OCI-LY1 (cell line): ENCODE data around the gene FHOD3.

Source experiments
- H2AFZ ChIP-seq: fragments of 200-600 bp; sonication (generic), shearing (Covaris generic); 2 replicates; pipeline ENCODE4 v1.6.0; 2014; ENCODE audit warnings: antibody characterized with exemption, mild to moderate bottlenecking, low read length
- H3F3A ChIP-seq: fragments of 200-600 bp; sonication (generic), shearing (Covaris generic); 2 replicates; pipeline ENCODE4 v1.6.0; 2014; ENCODE audit warnings: mild to moderate bottlenecking, antibody characterized with exemption, low read length, moderate library complexity; ENCODE audit not compliant: insufficient read depth
- H3K27ac ChIP-seq: fragments of 200-600 bp; sonication (generic); 2 replicates; pipeline ENCODE4 v1.5.1; 2014; ENCODE audit warnings: low read length, mixed run types, mild to moderate bottlenecking, low read depth; ENCODE audit not compliant: poor library complexity, severe bottlenecking
- H3K27me3 ChIP-seq: fragments of 200-600 bp; sonication (generic); 2 replicates; pipeline ENCODE4 v1.6.0; 2014; ENCODE audit warnings: antibody characterized with exemption, mild to moderate bottlenecking, low read length, moderate library complexity; ENCODE audit not compliant: insufficient read depth
- H3K36me3 ChIP-seq: fragments of 200-600 bp; sonication (generic); 2 replicates; pipeline ENCODE4 v1.6.1; 2014; ENCODE audit warnings: mild to moderate bottlenecking, antibody characterized with exemption, low read length, moderate library complexity, mixed read lengths; ENCODE audit not compliant: insufficient read depth
- H3K4me1 ChIP-seq: fragments of 200-600 bp; sonication (generic); 2 replicates; pipeline ENCODE4 v1.5.1; 2014; ENCODE audit warnings: mild to moderate bottlenecking, low read length, moderate library complexity; ENCODE audit not compliant: insufficient read depth, severe bottlenecking
- H3K4me2 ChIP-seq: fragments of 200-600 bp; sonication (generic), shearing (Covaris generic); 2 replicates; pipeline ENCODE4 v1.6.1; 2014; ENCODE audit warnings: low read length
- H3K4me3 ChIP-seq: fragments of 200-600 bp; sonication (generic); 2 replicates; pipeline ENCODE4 v1.5.1; 2014; ENCODE audit warnings: low read length, low read depth, mild to moderate bottlenecking, mixed read lengths; ENCODE audit not compliant: poor library complexity, severe bottlenecking
- H3K79me2 ChIP-seq: fragments of 200-600 bp; shearing (Covaris generic); 2 replicates; pipeline ENCODE4 v1.6.1; 2016; ENCODE audit warnings: mixed run types, low read length, mixed read lengths; ENCODE audit not compliant: insufficient read depth
- H3K9ac ChIP-seq: fragments of 200-600 bp; sonication (generic), shearing (Covaris generic); 2 replicates; pipeline ENCODE4 v1.6.1; 2014; ENCODE audit warnings: mild to moderate bottlenecking, low read length, mixed read lengths
- H3K9me2 ChIP-seq: fragments of 200-600 bp; sonication (generic), shearing (Covaris generic); 2 replicates; pipeline ENCODE4 v1.6.1; 2014; ENCODE audit warnings: low read depth, mild to moderate bottlenecking, low read length, mixed read lengths
- H3K9me3 ChIP-seq: fragments of 200-600 bp; shearing (Covaris generic); 2 replicates; pipeline ENCODE4 v1.6.1; 2014; ENCODE audit warnings: low read length, mixed read lengths
- H4K20me1 ChIP-seq: fragments of 200-600 bp; sonication (generic), shearing (Covaris generic); 2 replicates; pipeline ENCODE4 v1.6.0; 2016; ENCODE audit warnings: mild to moderate bottlenecking, low read length; ENCODE audit not compliant: insufficient read depth
- CTCF ChIP-seq: fragments of 200-600 bp; sonication (generic), shearing (Covaris generic); IDR thresholded peaks from 2 replicates; pipeline ENCODE4 v1.5.1; 2017; ENCODE audit warnings: mild to moderate bottlenecking, antibody characterized with exemption, low read length, moderate library complexity, mixed read lengths
- EZH2 ChIP-seq: fragments of 200-600 bp; sonication (generic), shearing (Covaris generic); IDR thresholded peaks from 2 replicates; pipeline ENCODE4 v1.8.0; 2017; ENCODE audit warnings: borderline replicate concordance, mixed run types, mild to moderate bottlenecking, antibody characterized with exemption, low read length, moderate library complexity, mixed read lengths

FHOD3 gene

GRCh38 chr18:36451454-36452251, 154.1 kb downstream of the FHOD3 start:
- Histone ChIP-seq H3F3A (no peaks in the 10 kb centered on the region), H4K20me1 (no peaks in the 10 kb centered on the region), H3K79me2 (no peaks in the 10 kb centered on the region), H3K9me2 (no peaks in the 10 kb centered on the region), H3K36me3 (no peaks in the 10 kb centered on the region), H3K9me3 (no peaks in the 10 kb centered on the region), H3K4me1 (no peaks in the 10 kb centered on the region), H2AFZ (no peak overlapping the region), H3K27me3 (no peaks in the 10 kb centered on the region), H3K9ac (no peak overlapping the region), H3K27ac (no peak overlapping the region), H3K4me2 (no peak overlapping the region), H3K4me3 (no peak overlapping the region)
- no peak for TF ChIP-seq EZH2
- no peak for TF ChIP-seq CTCF

- no peaks in the 10 kb centered on the region for H3K27me3 ChIP-seq
- no peaks in the 10 kb centered on the region for H3K36me3 ChIP-seq
- no peaks in the 10 kb centered on the region for H3K9me3 ChIP-seq
- no peak overlapping the region for H3K9ac ChIP-seq
- no peak for TF ChIP-seq CTCF
- no peak for TF ChIP-seq EZH2
- H3K4me1 ChIP-seq: no peaks in the 10 kb centered on the region
- H3K27ac ChIP-seq: no peak overlapping the region
- H3F3A ChIP-seq: no peaks in the 10 kb centered on the region
- no peak overlapping the region for H3K4me3 ChIP-seq
- H3K9me2 ChIP-seq: no peaks in the 10 kb centered on the region
- no peak overlapping the region for H2AFZ ChIP-seq
- H3K4me2 ChIP-seq: no peak overlapping the region
- no peaks in the 10 kb centered on the region for H4K20me1 ChIP-seq
- H3K79me2 ChIP-seq: no peaks in the 10 kb centered on the region
Observed at GRCh38 chr18:36454245-36454644, 156.7 kb downstream of the FHOD3 start.

GRCh38 chr18:36454848-36455458, 157.4 kb downstream of the FHOD3 start:
- H4K20me1 ChIP-seq: no peaks in the 10 kb centered on the region
- H3K4me2 ChIP-seq: no peak overlapping the region
- TF ChIP-seq EZH2: no peak
- no peak for TF ChIP-seq CTCF
- H3K4me1 ChIP-seq: no peaks in the 10 kb centered on the region
- H3K9me2 ChIP-seq: no peaks in the 10 kb centered on the region
- H3K9ac ChIP-seq: no peak overlapping the region
- H3K9me3 ChIP-seq: no peaks in the 10 kb centered on the region
- no peak overlapping the region for H3K27ac ChIP-seq
- H2AFZ ChIP-seq: no peak overlapping the region
- H3F3A ChIP-seq: no peaks in the 10 kb centered on the region
- no peaks in the 10 kb centered on the region for H3K79me2 ChIP-seq
- no peak overlapping the region for H3K4me3 ChIP-seq
- no peaks in the 10 kb centered on the region for H3K27me3 ChIP-seq
- no peaks in the 10 kb centered on the region for H3K36me3 ChIP-seq
